NCI-H187 (cell line): ENCODE results near the gene CSTF2T.
"Not testable (repeated sequence)": the region's sequence is repeated elsewhere in the genome, so short reads cannot be mapped to it uniquely, and the experiment has no call there.

Source experiments
- DNase-seq, 2 experiments: peaks; one replicate each; lab custom pipeline; 2025; lab: John Stamatoyannopoulos, UW

CSTF2T gene

GRCh38 chr10:51696251-51696650 is 3.1 kb downstream of the CSTF2T start:
- no peak for DNase-seq

- DNase-seq, result no peak
Measured at GRCh38 chr10:51694086-51694768, 5.2 kb downstream of the CSTF2T start.

GRCh38 chr10:51691135-51691534 is 8.3 kb downstream of the CSTF2T start:
- no peak for DNase-seq

- DNase-seq, result no peak
Measured at GRCh38 chr10:51689536-51689935, 9.9 kb downstream of the CSTF2T start.

GRCh38 chr10:51688826-51689225 is 10.6 kb downstream of the CSTF2T start:
- DNase-seq, result not testable (repeated sequence)

- DNase-seq, result no peak
Measured at GRCh38 chr10:51687296-51687695, 12.1 kb downstream of the CSTF2T start.

- DNase-seq, result no peak
Measured at GRCh38 chr10:51685768-51686167, 13.6 kb downstream of the CSTF2T start.

GRCh38 chr10:51683031-51683691 is 16.2 kb downstream of the CSTF2T start:
- DNase-seq, result no peak

- no peak for DNase-seq
Measured at GRCh38 chr10:51679841-51680240, 19.6 kb downstream of the CSTF2T start.

GRCh38 chr10:51675088-51675487 is 24.3 kb downstream of the CSTF2T start:
- DNase-seq, result no peak

- no peak for DNase-seq
Measured at GRCh38 chr10:51672039-51672535, 27.3 kb downstream of the CSTF2T start.

GRCh38 chr10:51669041-51669440 is 30.4 kb downstream of the CSTF2T start:
- no peak for DNase-seq

GRCh38 chr10:51668336-51668689 is 31.1 kb downstream of the CSTF2T start:
- no peak for DNase-seq

GRCh38 chr10:51667678-51668335 is 31.6 kb downstream of the CSTF2T start:
- no peak for DNase-seq

GRCh38 chr10:51666456-51666855 is 32.9 kb downstream of the CSTF2T start:
- no peak for DNase-seq

GRCh38 chr10:51663086-51663485 is 36.3 kb downstream of the CSTF2T start:
- no peak for DNase-seq

- DNase-seq, result no peak
Measured at GRCh38 chr10:51659344-51659743, 40.1 kb downstream of the CSTF2T start.

- DNase-seq, result no peak
Measured at GRCh38 chr10:51658000-51658399, 41.4 kb downstream of the CSTF2T start.

GRCh38 chr10:51656503-51656902 is 42.9 kb downstream of the CSTF2T start:
- no peak for DNase-seq

GRCh38 chr10:51654918-51655317 is 44.5 kb downstream of the CSTF2T start:
- no peak for DNase-seq

GRCh38 chr10:51653025-51653424 is 46.4 kb downstream of the CSTF2T start:
- no peak for DNase-seq

GRCh38 chr10:51651063-51651462 is 48.3 kb downstream of the CSTF2T start:
- DNase-seq, result no peak

- DNase-seq, result no peak
Measured at GRCh38 chr10:51649064-51649463, 50.3 kb downstream of the CSTF2T start.
